Measurements from ENCODE around the gene RCCD1.

RCCD1 gene

GRCh38 chr15:90968434-90968833, 13.8 kb downstream of the RCCD1 start:
- no peak for DNase-seq

- DNase-seq = no peak
These were observed 15.6 kb downstream of the RCCD1 start for GRCh38 chr15:90970274-90970673.

- DNase-seq = no peak
These were observed 17.4 kb downstream of the RCCD1 start for GRCh38 chr15:90972133-90972532.

GRCh38 chr15:90974216-90974615, 19.5 kb downstream of the RCCD1 start:
- no peak for DNase-seq

GRCh38 chr15:90979582-90979981, 24.9 kb downstream of the RCCD1 start:
- DNase-seq = no peak

- no peak for DNase-seq
These were observed 27.0 kb downstream of the RCCD1 start for GRCh38 chr15:90981681-90982080.

GRCh38 chr15:90982135-90982534, 27.5 kb downstream of the RCCD1 start:
- DNase-seq = no peak

- no peak for DNase-seq
These were observed 32.3 kb downstream of the RCCD1 start for GRCh38 chr15:90986790-90987507.

- no peak for DNase-seq
These were observed 33.0 kb downstream of the RCCD1 start for GRCh38 chr15:90987561-90988141.

GRCh38 chr15:90988296-90988695, 33.6 kb downstream of the RCCD1 start:
- no peak for DNase-seq

GRCh38 chr15:90989040-90989768, 34.5 kb downstream of the RCCD1 start:
- no peak for DNase-seq

- DNase-seq = no peak
These were observed 35.8 kb downstream of the RCCD1 start for GRCh38 chr15:90990446-90990845.

- no peak for DNase-seq
These were observed 37.1 kb downstream of the RCCD1 start for GRCh38 chr15:90991587-90992285.

GRCh38 chr15:90994059-90994416, 39.4 kb downstream of the RCCD1 start:
- no peak for DNase-seq

- DNase-seq = peak; percentile 98
These were observed 40.0 kb downstream of the RCCD1 start, which contains the start of gene PRC1 for GRCh38 chr15:90994417-90995311. Gene PRC1, minus strand, starts transcription at chr15:90994535. Its CDS starts 118 bp downstream, at chr15:90994417.

GRCh38 chr15:90998737-90999136, 44.1 kb downstream of the RCCD1 start:
- DNase-seq = no peak

- no peak for DNase-seq
These were observed 46.5 kb downstream of the RCCD1 start for GRCh38 chr15:91001209-91001608.

- DNase-seq = no peak
These were observed 52.6 kb downstream of the RCCD1 start for GRCh38 chr15:91007266-91007665.

Measured in effector CD4-positive, alpha-beta T cell (primary cell).